ENCODE data around the gene SH3PXD2A.

- TF ChIP-seq CTCF (IDR thresholded peaks at IDR 0.05; ENCODE audit: borderline replicate concordance, extremely low read depth, low read length, poor library complexity, severe bottlenecking) (no peak), EZH2 (IDR thresholded peaks at IDR 0.05; ENCODE audit: borderline replicate concordance, low read depth, low read length, severe bottlenecking) (no peak)
These were observed 33.8 kb upstream of the SH3PXD2A start for GRCh38 chr10:103889121-103889720.

Data from DND-41 (cell line).